Tibial nerve (tissue), 4 donors: ENCODE results near the gene ARSG.

Experiments
- EP300 ChIP-seq, 2 donors: sonication (generic); formaldehyde crosslinking; IDR thresholded peaks; one replicate each; pipeline ENCODE4 v1.6.1; 2017; ENCODE audit warnings: antibody characterized with exemption in 2 of 2, mild to moderate bottlenecking in 1 of 2
- POLR2A ChIP-seq, 2 donors: fragments of 450-650 bp; IDR thresholded peaks; one replicate each; pipeline ENCODE4 v1.6.1; 2017; ENCODE audit warnings: antibody characterized with exemption in 2 of 2, mild to moderate bottlenecking in 2 of 2, moderate library complexity in 2 of 2
- TF ChIP-seq, protein P1 (sequence below), 5 experiments: fragments of 200-600 bp in 3 of 5; fragments of 450-650 bp in 2 of 5; sonication (generic) in 3 of 5; IDR thresholded peaks; one replicate each; pipeline ENCODE4 v1.5.1; 2016 to 2019; ENCODE audit warnings: antibody characterized with exemption in 5 of 5, mild to moderate bottlenecking in 3 of 5, moderate library complexity in 2 of 5

DNA sequence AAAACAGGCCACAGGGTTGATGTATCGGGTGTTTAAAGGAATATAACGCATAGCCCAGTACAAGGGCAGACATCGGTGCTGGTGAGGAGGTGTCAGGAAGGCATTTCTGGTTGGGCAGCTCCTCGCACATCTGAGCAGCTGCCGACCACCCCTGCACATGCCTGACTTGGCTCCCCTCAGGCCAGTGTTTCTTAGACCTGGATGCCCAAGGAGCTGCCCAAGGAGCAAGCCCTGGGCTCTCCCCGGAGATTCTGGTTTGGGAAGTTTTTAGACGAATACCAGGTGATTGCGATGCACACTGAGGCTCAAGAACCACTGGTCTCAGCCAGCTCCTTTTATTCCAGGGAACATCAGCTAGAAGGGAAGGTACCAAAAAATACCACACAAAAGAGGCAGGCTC, 154.4 kb downstream of the ARSG start:
- TF ChIP-seq, protein P1, sequence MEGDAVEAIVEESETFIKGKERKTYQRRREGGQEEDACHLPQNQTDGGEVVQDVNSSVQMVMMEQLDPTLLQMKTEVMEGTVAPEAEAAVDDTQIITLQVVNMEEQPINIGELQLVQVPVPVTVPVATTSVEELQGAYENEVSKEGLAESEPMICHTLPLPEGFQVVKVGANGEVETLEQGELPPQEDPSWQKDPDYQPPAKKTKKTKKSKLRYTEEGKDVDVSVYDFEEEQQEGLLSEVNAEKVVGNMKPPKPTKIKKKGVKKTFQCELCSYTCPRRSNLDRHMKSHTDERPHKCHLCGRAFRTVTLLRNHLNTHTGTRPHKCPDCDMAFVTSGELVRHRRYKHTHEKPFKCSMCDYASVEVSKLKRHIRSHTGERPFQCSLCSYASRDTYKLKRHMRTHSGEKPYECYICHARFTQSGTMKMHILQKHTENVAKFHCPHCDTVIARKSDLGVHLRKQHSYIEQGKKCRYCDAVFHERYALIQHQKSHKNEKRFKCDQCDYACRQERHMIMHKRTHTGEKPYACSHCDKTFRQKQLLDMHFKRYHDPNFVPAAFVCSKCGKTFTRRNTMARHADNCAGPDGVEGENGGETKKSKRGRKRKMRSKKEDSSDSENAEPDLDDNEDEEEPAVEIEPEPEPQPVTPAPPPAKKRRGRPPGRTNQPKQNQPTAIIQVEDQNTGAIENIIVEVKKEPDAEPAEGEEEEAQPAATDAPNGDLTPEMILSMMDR (IDR thresholded peaks at IDR 0.05), result no peak
- TF ChIP-seq EP300 (IDR thresholded peaks at IDR 0.05) (no peak), POLR2A (IDR thresholded peaks at IDR 0.05) (no peak)
